Renal pelvis (tissue), 4 donors: ENCODE results near the gene AMBP. TPM values are rescaled to one million over a fixed set of nuclear protein-coding genes. Genes with fewer than 3 reads are reported as not detected.
A peak's percentile ranks its signal among the peaks of the same experiment; 100 is the strongest.
"Not testable (repeated sequence)": the region's sequence is repeated elsewhere in the genome, so short reads cannot be mapped to it uniquely, and the experiment has no call there.

ENCODE experiments used
- DNase-seq: peaks from one replicate; pipeline ENCODE4 v3.0.0-alpha.2; 2013
- polyA plus RNA-seq, 3 donors: library from polyadenylated mRNA; unstranded; fragments of 120-200 nt; gene quantifications; one replicate each; pipeline ENCODE4 v1.2.1, GENCODE V29; 2013; ENCODE audit not compliant: insufficient read length in 3 of 3

AMBP gene
- polyA plus RNA-seq, 3 donors = 1.5 to 2.2 (median 1.9) TPM

DNA sequence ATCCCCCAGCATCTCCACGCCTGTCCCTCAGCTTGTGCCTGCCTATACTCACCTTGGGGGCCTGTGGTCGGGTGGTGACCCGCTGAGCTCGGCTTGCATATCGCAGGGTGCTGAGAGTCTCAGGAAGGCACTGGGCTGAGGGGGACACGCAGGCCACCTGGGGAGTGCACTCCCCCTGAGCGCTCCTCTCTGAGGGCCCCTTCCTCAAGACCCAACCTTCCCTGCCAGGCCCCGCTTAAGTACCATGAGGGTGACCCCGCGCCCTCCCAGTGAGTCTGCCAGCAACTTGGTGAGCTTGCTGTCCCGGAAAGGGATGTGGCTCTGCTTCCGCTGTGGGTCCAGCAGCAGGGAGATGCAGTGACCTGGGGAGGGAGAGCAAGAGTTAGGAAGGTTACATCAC is 16.9 kb upstream of the AMBP start:
- no peak for DNase-seq

DNA sequence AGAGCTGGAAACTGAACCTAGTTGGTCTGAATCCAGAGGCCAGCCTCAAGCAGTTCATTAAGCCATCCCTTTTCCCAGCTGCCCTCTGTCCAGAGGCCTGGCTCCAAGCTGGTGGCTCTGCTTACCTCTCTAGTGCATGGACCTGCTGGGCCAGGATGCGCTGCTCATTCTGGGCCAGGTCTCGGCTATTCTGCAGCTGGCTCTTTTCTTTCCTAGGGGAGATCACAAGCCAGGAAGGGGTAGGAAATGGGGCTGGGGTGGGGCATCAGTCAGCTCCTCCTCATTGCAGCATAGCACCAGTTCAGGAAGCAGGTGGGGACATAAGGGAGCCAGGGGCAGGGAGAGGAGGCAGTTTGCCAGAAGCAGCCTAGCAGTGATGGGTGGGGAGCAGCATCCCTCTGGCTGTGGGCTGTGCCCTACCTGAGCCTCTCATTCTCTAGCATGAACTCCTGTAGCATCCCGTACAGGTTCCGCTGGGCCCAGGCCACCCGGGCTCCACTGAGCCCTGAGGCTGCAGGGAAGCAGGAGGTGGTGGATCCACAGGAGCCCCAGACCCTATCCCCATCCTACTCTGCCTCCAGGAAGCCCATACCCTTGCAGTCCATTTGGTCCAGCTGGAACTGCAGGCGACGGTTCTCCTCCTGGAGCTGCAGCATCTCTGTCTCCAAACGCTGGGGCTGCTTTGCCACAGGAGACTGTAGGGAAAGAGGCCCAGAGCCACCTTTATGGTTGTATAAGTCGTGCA is 15.8 kb upstream of the AMBP start:
- DNase-seq = no peak

DNA sequence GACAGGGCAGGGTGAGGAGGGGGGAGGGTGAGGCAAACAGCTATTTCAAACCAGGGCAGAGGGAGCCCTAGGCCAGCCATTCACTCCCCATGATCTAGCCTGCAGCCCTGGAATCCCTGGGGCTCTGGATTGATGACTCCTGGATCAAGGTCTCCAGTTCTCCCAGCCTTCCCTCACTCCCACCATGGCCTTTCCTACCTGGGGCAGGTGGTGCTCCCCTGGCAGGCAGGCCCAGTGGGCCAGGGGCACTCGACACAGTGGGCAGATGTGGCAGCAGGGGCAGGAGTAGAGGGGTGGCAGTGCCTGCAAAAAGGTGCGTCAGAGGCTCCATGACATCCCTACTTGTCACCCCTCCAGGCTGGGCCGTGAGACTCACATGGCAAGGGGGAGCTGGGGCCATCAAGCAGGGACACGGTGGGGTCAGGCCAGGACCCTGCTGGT is 15.0 kb upstream of the AMBP start:
- no peak for DNase-seq

DNA sequence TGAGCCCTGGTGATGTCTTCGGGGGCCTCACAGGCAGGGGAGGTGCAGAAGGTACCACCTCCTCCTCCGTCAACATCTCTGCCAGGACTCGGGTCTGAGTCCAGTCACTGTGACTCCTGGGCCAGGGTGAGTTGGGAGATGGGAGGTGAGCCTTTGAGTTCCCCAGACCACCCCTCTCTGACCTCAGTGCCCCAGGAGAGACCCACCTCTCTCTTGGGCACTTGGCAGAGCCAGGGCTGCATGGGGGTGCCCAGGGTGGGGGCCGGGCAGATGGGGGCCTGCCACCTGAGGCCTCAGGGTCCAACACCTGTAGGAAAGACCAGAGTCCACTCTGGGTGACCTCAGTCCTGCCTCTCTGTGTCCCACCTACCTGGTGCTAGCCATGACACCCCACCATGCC is 14.2 kb upstream of the AMBP start:
- no peak for DNase-seq

DNA sequence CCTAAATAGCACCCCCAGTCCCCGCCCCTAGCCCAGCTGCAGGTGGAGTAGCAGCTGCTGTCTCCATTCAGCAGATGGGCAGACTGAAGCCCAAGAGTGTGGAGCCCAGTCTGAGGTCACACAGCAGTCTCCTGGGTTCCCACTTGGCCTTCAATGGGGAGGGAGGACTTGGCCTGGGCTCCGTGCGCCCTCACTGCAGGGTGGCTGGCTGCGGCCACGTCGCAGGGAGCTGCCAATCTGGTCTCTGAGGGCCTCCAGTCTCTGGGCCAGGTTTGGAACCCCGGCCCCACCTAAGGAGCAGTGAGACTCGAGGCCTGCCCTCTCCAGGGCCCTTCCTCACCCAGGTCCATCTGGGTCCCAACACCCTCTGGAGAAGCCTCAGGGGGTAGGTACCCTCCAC is 13.6 kb upstream of the AMBP start:
- no peak for DNase-seq

DNA sequence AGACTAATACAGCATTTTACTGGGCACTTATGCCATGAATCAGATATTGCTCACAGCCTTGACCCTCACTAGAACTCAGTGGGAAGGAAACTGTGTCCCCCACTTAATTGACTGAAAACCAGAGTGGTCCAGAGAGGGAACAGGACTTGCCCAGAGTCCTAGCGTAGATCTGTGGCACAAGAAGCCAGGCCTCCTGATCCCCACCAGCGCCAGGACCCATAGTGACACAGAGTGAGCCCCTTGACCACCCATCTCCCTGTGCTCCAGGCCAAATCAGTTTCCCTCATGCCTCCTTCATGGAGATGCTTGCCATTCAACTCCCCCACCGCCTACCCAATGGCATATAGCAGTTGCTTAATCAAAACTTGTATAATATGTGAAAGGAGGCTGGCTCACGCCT is 12.7 kb upstream of the AMBP start:
- DNase-seq = no peak

DNA sequence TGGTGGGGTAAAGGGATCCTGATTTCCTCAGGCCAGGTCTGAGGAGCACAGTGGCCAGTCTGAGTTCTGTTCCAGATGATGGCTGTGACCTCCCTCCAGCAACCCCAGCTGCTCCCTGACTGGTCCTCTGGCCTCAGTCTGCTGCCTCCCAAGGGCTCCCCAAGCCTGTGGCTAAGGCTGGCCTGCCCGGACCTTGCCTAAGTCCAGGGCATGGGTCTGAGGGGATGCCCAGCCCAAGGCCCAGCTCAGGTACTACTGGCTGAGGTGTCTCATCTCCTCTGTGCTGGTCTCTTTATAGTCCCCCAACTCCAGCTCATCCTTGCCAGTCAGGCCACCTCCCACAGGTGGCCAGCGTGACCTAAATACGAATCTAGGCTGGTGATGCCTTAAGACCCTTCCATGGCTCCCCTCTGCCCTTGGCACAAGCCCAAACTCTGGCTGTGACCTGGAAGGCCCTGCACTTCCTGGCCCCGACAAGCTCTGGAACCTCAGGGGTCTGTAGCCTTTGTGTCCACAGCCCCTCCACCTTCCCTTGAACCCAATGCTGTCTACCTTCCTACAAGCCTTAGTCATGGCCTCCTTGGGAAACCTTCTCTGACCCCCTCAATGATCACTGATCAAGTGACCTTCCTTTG is 11.2 kb upstream of the AMBP start:
- no peak for DNase-seq

DNA sequence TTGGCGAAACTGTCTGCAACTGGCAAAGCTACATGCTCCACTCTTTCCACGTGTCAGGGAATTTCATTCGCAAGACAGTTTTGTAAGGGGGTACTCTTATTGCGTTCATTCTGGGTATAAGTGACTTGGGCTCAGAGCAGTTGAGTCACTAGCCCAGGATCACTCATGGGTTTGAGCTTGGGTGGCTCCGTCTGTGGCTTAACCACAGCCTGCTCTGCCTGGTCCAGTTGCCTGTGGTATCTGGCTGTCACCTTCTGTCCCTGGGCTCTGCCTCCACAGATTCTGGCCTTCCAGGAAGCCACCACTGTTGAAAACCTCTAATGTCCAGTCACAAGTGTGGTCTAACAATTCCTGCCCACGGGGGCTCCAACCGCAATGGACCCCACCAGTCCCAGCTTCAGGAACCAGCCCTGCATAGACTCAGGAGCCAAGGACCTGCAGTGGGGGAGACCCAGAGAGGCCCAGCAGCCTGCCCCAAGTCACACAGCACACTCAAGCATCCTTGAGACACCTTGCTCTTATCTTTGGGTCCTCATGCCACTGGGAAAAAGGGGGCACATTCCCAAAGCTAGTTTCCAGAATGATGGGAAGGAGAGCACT is 10.6 kb upstream of the AMBP start:
- DNase-seq = no peak

DNA sequence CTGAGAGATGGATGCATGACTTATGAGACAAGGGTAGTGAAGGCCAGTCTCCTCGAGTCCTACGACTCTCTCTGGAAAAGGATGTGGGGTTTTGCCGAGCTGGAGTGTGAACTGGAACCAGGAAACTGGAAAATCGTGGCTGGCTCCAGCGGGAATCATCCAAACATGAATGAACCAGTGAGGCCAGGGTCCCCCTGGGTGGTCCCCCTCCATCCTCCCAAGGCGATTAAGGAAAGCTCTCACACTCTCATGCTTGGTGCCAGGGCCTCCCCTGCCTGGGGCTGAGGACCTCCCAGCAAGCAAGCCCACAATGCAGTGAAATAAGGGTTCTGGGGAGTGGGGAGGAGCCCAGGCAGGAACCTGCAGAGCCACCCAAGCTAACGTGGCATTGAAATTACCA is 9.6 kb upstream of the AMBP start:
- DNase-seq = no peak

DNA sequence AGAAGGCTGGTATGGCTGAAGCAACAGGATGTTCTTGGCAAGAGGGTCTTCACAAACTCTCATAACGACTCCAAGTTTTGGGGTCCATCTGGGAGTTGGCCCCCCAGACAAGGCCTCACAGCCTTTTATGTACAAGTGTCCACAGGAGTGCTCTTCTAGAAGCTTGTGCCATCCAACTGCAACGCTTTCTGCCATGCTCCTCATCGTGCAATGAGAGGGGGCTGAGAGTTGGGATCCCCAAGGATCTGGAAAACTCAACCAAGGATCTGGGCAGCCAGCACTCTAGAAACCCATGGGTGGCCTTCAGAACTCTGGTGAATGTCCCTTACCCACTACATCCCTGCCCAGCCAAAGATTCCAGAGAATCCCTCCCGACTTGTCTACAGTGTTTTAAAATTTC is 8.5 kb upstream of the AMBP start:
- DNase-seq = no peak

DNA sequence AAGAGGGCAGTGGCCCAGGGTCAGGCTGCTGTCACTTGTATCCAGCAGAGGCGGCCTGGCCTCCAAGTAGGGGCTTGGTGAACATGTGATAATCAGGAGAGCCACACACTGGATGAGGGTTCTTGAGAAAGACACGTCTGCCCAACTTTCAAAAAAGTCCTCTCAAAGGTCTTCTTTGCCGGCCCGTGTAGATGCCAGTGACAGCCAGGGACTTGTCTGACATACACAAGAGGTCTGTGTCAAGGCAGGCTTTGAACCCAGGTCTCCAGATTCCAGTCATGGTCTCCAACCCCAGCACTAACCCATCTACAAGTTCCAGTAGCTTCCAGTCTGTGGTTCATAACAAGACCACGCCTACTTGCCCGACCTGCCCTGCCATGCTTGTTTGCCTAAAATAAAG is 7.9 kb upstream of the AMBP start:
- no peak for DNase-seq

DNA sequence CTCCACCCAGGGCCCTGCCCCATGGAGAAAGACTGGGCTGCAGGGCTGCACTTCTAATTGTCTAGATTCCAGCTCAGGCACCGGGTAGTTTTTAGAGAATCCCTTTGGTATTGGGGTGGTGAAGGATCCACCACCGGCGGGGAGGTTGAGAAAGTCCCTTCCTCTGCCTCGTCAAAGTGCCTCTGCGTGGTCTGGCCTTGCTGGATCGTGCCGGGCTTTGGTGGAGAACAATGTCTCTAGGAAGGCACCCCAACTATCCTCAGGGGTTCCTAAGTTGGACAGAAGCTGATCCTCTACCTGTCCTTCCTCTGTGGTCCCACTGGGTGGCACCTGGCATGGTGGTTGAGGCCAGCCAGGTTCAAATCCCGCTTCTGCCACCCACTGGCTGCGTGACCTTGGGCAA is 7.3 kb upstream of the AMBP start:
- no peak for DNase-seq

DNA sequence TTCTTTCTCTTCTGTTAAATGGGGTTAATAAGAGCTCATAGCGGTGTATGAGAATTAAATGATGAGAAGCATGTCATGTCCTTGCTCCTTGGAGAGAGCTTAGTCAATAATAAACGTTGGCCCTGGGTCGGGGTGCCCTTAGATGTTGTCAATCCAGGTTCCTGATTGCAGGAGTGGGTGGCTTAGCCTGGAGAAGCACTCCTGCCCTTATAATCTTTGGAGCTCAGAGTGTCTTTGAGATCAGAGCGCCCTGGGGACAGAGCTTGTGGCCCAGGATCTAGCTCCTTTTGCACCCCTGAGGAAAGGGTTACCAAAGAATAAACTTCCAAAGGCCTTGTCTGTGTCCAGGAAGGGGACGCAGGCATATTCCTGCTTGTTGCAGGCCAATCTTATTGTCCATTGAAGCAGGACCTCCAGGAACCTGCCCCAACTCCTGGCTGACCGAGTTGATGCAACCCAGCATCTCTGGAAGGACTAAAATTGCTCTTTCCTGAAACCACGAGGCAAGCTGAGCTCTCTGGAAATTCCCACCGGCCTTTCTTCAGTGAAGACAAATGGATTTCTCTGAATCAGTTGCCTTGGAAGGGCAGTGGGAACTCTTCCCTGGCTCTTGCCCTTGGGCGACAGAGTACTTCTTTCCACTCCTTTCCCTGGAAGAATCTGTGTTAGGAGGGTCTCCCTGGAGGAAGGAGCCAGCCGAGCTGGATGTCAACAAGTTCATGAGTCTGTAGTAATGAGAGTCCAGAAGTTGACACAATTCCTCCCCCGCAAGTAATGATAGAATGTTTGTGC is 6.4 kb upstream of the AMBP start:
- no peak for DNase-seq

DNA sequence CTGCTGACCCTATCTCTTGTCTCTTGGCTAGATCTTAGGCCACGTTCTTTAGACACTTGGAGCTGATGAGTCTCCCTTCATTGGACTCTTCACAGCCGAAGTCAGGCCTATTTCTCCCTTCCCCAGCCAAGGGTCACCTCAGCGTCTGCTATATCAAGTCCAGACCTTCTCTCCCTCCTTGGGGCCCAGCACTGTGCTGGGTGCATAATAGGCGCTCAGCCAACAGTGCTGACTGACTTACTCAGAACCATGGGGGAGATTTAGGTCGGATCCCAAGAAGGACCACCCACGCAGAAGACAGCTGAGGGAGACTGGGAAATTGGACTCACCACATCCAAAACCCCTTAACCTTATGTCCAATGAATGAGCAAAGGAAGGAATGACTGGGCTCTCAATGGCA is 5.6 kb upstream of the AMBP start:
- DNase-seq = no peak

DNA sequence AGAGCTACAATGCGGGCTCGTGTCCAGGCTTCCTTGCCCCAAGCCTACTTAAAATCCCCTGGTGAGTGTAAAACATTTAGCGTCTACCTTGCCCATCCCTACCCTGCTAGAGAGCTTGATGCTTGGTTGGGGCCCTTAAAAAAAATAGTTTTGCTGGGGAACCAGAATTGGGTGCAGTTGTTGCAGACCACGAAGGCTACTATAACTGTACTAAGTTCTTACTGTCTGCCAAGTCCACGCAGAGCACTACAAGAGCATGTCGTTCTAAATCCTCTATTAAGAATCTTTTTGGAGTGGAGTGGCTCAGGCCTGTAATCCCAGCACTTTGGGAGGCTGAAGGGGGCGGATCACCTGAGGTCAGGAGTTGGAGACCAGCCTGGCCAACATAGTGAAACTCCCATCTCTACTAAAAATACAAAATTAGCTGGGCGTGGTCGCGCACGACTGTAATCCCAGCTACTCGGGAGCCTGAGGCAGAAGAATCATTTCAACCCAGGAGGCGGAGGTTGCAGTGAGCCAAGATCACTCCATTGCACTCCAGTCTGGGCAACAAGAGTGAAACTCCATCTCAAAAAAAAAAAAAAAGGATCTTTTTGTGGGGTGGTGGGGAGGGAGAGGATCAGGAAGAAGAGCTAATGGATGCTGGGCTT is 4.8 kb upstream of the AMBP start:
- not testable (repeated sequence) for DNase-seq

DNA sequence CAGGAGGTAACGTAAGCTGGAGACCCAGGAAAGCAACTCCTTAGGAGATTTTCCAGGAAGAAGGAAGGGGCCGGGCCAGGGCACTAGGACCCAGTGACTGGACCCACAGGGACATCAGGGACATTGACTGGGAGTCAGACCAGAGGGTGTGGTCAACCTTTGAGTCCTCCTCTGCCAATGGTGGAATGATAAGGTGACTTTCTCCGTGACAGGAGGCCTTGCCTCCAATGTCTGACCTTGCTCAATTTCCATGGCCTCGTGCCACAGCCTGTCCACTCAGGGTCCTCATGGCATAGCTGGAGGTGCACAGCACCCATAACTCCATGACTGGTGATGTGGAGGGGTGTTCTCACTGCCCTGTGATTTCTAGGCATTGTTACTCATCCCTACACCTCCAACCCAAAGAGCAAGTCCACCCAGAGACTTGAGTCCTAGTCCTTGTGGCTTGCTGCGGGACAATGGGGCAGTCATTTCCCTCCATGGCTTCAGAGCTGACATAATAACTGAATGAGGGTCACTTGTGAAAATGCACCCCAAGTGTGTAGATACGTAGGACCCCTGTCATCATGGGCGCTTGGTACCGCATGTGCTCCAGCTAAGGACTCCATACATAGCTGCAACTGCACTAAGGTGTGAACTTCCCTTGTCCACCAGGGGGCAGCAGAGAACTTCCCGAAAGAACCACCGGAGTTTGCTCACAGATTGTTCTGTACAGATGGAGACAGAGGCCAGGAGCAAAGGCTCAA is 4.1 kb upstream of the AMBP start:
- peak; percentile 92 for DNase-seq

DNA sequence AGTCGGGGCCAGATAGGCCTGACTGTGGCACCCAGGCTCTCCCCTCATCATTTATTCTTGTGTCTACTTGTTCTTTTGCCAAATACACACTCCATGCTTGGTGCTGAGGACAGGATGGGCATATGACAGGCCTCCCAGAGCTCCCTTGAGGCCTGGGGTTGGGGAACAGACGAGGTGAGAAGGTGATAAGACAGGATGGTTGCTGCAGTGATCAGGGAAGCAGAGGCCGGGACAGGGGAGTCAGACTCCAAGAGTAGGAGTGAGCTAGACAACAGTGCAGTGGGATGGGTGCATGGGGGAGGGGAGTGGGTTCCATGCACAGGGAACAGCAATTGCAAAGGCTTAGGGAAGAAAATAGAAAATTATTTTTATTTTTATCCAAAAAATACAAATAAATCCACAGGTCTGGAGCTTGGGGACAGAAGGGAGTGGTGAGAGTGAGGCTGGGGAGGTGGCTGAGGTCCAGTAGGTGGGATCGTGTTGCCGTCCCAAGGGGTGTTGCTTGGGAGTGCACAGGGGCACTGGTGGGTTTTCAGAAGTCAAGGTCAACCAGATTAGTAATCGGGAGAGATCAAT is 3.4 kb upstream of the AMBP start:
- DNase-seq = no peak

DNA sequence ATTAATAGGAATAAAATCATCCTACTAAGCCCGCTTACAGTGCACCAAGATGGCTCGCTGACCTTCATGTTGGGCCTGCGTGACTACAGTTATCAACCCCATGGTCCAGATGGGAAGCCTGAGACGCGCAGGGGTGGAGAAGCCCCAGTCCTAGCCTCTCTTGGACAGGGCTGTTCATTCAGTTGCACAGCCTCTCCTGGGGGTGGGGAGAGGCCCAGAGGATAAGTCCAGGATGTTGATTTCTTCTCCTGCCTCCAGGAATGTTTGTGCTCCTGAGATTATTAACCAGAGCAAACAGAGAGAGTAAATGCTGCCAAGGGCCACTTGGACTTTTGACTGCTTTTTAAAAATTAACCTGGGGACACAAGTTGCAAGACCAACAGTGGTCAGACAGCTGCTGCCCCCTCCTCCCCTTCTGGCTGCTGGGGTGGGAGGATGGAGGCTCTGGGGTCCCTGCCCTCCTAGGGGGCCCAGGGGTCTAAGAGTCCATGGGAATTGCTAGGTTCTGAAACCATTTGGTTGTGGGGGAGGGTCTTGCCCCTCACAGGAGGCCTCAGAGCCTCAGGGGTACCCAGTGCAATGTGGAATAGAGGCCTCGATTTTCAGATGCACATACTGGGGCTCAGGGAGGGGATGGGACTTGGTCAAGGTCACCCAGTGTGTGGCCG is 2.8 kb upstream of the AMBP start:
- DNase-seq = peak; percentile 61

DNA sequence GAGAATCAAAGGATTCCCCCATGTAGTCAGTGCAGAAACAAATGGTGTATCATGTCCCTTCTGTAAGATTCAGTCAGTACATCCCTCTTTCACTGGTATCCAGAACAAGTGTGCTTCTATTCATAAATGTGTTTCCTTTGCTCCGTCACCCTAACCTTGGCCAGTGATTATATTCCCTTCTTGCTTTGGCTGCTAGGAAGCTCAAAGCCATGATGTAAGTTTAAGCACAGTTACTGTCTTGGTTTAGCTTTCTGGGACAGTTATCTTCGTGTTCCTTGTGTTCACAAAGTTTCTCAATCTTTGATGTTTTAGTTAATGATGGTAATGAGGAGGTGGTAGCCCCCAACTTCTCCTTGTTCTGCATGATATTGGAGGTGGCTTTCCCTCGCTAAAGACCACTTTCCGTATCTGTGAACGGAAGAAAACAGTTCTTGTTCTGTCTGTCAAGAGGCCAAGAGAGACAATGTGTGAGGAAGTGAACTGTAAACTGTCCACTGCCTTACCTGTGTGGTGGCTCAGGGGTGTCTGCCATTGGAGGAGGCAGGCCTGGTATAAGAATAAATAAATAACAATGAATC is 2.2 kb upstream of the AMBP start:
- DNase-seq = no peak

DNA sequence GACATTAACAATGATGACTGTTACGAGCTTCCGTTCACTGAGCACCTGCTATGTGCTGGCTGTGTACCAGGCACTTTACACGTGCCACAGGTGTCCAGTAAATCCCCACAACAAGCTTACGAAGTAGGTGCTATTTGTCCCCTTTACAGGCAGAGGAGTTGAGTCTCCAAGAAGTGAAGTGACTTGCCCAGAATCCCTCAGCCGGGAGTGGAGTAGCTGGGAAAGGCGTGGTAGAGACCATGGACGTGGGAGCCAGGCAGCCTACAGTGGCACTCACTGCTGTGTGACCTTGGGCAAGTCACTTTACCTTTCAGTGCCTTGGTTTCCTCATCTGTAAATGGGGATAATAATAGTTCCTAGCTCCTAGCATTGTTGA is 669 bp upstream of the AMBP start:
- no peak for DNase-seq
